Sigmoid colon (tissue), 7 donors: ENCODE data around the gene GLRA3. TPM values are rescaled to one million over a fixed set of nuclear protein-coding genes. Genes with fewer than 3 reads are reported as not detected.

Experiments
- DNase-seq: peaks from one replicate; pipeline ENCODE4 v3.0.0-alpha.2; 2019
- H3K27ac ChIP-seq, 4 donors: fragments of 200-600 bp; sonication (generic); one replicate each; pipeline ENCODE4 v1.5.1; 2016 to 2019; ENCODE audit warnings: mild to moderate bottlenecking in 1 of 4
- H3K27me3 ChIP-seq, 3 donors: fragments of 200-600 bp; sonication (generic); one replicate each; pipeline ENCODE4 v1.5.1; 2019; ENCODE audit warnings: mild to moderate bottlenecking in 1 of 3
- H3K36me3 ChIP-seq, 4 donors: fragments of 200-600 bp; sonication (generic); one replicate each; pipeline ENCODE4 v1.5.1; 2016 to 2019
- H3K4me1 ChIP-seq, 4 donors: fragments of 200-600 bp; sonication (generic); one replicate each; pipeline ENCODE4 v1.5.1; 2017 to 2019
- H3K4me3 ChIP-seq, 4 donors: fragments of 200-600 bp; sonication (generic); one replicate each; pipeline ENCODE4 v1.5.1; 2017 to 2019; ENCODE audit warnings: mild to moderate bottlenecking in 2 of 4, moderate library complexity in 1 of 4
- H3K9me3 ChIP-seq, 4 donors: fragments of 200-600 bp in 3 of 4; sonication (generic) in 3 of 4; one replicate each; pipeline versions ENCODE4 v1.5.1 to v1.6.1; 2013 to 2019
- EP300 ChIP-seq, 4 donors: sonication (generic); formaldehyde crosslinking; IDR thresholded peaks; one replicate each; pipeline ENCODE4 v1.6.1; 2017; ENCODE audit warnings: antibody characterized with exemption in 4 of 4
- POLR2A ChIP-seq, 2 donors: fragments of 450-650 bp; IDR thresholded peaks; one replicate each; pipeline ENCODE4 v1.6.1; 2016; ENCODE audit warnings: antibody characterized with exemption in 2 of 2, mild to moderate bottlenecking in 2 of 2, moderate library complexity in 2 of 2
- POLR2AphosphoS5 ChIP-seq, 4 donors: sonication (generic); formaldehyde crosslinking; IDR thresholded peaks; one replicate each; pipeline ENCODE4 v1.6.1; 2017; ENCODE audit warnings: antibody characterized with exemption in 4 of 4
- WGBS, 2 donors: extraction: QIAGEN DNeasy Blood & Tissue Kit; methylation state at CpG; one replicate each; pipeline ENCODE4 v1.1.7; 2013; 5-methylcytosine and 5-hydroxymethylcytosine counted together
- intact Hi-C: fragments of 100-400 bp; cut with DNase I; formaldehyde crosslinking; loops from one replicate; pipeline ENCODE4 v1.15.1; 2023
- polyA plus RNA-seq, 3 donors: library from polyadenylated mRNA; stranded (reverse); fragments of 200-250 nt; gene quantifications; one replicate each; pipeline ENCODE4 v1.2.3, GENCODE V29; 2013
- total RNA-seq, 4 donors: library from RNA; depleted of rRNA; stranded (reverse); fragments of >200 nt; gene quantifications; one replicate each; pipeline ENCODE4 v1.1.0, GENCODE V29; 2016
- TF ChIP-seq, protein P1 (sequence below), 4 experiments: fragments of 450-650 bp in 3 of 4; fragments of 200-600 bp in 1 of 4; IDR thresholded peaks; one replicate each; pipeline ENCODE4 v1.5.1; 2016 to 2019; ENCODE audit warnings: antibody characterized with exemption in 4 of 4, mild to moderate bottlenecking in 3 of 4, moderate library complexity in 2 of 4
- donor health status: healthy with polysubstance abuse.
- donor health status: Bipolar disorder and iron deficiency.
- donor health status: healthy.

The GLRA3 gene
- total and polyA plus RNA-seq, 7 donors, result under 0.01 to 0.33 (median 0.04) TPM; not detected in 2

DNA sequence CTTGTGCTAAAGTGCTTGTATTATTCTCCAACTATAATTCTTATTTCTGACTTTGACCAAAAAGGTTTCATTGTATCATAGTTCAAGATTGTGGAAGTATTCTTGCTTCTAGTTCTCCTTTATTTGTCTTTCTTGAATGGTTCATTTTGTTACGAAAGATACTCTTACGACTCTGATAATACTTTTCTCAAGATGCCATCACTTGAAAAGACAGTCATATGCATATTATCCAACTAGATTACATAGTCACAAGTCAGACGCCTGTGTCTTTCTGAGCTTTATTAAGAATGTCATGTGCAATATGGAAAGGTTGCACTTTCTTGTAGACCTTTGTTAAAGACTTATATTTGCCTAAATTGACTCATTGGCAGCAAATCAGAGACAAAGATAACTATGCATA is 235.3 kb downstream of the GLRA3 start:
- H3K4me1 ChIP-seq, result peaks cover 0 to 11% (median 3%) of the 10 kb centered on the region in 4 donors
- H3K27ac ChIP-seq, result no peak overlapping the region
- TF ChIP-seq POLR2AphosphoS5 (IDR thresholded peaks at IDR 0.05) (no peak), EP300 (IDR thresholded peaks at IDR 0.05) (no peak), POLR2A (IDR thresholded peaks at IDR 0.05) (no peak)
- TF ChIP-seq, protein P1, sequence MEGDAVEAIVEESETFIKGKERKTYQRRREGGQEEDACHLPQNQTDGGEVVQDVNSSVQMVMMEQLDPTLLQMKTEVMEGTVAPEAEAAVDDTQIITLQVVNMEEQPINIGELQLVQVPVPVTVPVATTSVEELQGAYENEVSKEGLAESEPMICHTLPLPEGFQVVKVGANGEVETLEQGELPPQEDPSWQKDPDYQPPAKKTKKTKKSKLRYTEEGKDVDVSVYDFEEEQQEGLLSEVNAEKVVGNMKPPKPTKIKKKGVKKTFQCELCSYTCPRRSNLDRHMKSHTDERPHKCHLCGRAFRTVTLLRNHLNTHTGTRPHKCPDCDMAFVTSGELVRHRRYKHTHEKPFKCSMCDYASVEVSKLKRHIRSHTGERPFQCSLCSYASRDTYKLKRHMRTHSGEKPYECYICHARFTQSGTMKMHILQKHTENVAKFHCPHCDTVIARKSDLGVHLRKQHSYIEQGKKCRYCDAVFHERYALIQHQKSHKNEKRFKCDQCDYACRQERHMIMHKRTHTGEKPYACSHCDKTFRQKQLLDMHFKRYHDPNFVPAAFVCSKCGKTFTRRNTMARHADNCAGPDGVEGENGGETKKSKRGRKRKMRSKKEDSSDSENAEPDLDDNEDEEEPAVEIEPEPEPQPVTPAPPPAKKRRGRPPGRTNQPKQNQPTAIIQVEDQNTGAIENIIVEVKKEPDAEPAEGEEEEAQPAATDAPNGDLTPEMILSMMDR (IDR thresholded peaks at IDR 0.05), result no peak
- no peaks in the 10 kb centered on the region for H3K27me3 ChIP-seq
- intact Hi-C loops, result no loop called here
- 88 to 93% methylated on average over 3 of the region's 3 CpGs for whole genome bisulfite sequencing, 2 donors
- no peaks in the 10 kb centered on the region for H3K36me3 ChIP-seq
- no peak overlapping the region for H3K4me3 ChIP-seq
- DNase-seq, result no peak
- H3K9me3 ChIP-seq, result no peaks in the 10 kb centered on the region

DNA sequence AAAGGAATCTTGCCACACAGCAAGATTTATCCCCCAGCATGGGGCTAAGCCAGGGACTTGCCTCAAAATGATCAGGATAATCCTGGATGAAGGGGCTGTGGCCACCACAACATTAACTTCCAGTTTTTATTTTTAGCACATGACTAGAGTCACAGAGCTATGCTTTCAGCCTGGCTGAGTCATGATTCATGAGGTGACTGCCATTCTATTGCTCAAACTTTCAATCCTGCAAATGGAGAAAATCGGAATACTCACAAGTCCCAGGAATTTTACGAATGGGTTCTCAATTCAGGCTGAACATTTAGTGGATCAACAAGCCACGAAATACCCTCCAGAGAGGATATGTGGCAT is 236.1 kb downstream of the GLRA3 start:
- H3K4me1 ChIP-seq, result peaks cover 0 to 6% (median 3%) of the 10 kb centered on the region in 4 donors
- no peaks in the 10 kb centered on the region for H3K36me3 ChIP-seq
- no peaks in the 10 kb centered on the region for H3K27me3 ChIP-seq
- H3K9me3 ChIP-seq, result no peaks in the 10 kb centered on the region
- no peak overlapping the region for H3K27ac ChIP-seq
- TF ChIP-seq EP300 (IDR thresholded peaks at IDR 0.05), result no peak
- no peak for TF ChIP-seq POLR2A (IDR thresholded peaks at IDR 0.05)
- TF ChIP-seq POLR2AphosphoS5 (IDR thresholded peaks at IDR 0.05), result no peak
- TF ChIP-seq, protein P1 (IDR thresholded peaks at IDR 0.05), result no peak
- no peak for DNase-seq
- H3K4me3 ChIP-seq, result no peak overlapping the region
- intact Hi-C loops, result no loop called here
- 84% methylated on average over 3 of the region's 3 CpGs for WGBS, 2 donors

DNA sequence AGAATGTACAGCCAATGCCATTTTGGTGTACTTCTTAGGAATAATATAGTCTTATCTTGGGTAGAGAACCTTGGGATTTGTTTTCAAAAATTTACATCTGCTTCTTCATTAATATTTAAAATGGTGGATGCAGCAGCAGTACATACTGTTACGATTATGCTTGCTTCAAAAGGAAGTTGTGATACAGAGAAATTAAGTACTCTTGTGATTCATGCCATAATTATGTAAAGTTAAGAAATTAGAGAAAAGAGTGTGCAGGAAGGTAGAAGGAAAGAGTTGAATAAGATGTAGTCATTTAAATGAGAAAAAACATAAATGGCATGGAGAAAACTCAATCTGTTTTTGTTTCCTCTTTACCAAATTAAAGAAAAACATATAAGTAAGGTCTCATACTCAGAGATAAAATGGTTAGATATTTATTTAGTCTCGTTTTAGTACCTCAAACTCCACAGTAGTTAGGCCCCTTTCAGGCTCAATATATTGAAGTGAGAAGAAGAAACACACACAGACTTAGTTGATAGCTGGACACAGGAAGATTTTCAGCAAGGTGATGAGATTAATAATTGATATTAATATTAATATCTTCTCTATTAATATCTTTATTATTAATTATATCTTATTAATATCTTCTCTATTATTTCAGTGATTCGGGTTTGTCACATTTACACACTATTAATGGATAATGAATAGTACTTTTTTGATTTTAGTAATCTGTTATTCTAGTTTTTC is 236.6 kb downstream of the GLRA3 start:
- Histone ChIP-seq H3K4me3 (no peak overlapping the region), H3K27me3 (no peaks in the 10 kb centered on the region), H3K9me3 (no peaks in the 10 kb centered on the region), H3K27ac (no peak overlapping the region), H3K4me1 (peaks cover 0 to 5% (median 2%) of the 10 kb centered on the region in 4 donors), H3K36me3 (no peaks in the 10 kb centered on the region)
- DNase-seq, result no peak
- intact Hi-C loops, result no loop called here
- TF ChIP-seq EP300 (IDR thresholded peaks at IDR 0.05) (no peak), POLR2A (IDR thresholded peaks at IDR 0.05) (no peak), POLR2AphosphoS5 (IDR thresholded peaks at IDR 0.05) (no peak)
- TF ChIP-seq, protein P1 (IDR thresholded peaks at IDR 0.05), result no peak
- 77 to 86% methylated on average over 3 of the region's 3 CpGs for WGBS, 2 donors

DNA sequence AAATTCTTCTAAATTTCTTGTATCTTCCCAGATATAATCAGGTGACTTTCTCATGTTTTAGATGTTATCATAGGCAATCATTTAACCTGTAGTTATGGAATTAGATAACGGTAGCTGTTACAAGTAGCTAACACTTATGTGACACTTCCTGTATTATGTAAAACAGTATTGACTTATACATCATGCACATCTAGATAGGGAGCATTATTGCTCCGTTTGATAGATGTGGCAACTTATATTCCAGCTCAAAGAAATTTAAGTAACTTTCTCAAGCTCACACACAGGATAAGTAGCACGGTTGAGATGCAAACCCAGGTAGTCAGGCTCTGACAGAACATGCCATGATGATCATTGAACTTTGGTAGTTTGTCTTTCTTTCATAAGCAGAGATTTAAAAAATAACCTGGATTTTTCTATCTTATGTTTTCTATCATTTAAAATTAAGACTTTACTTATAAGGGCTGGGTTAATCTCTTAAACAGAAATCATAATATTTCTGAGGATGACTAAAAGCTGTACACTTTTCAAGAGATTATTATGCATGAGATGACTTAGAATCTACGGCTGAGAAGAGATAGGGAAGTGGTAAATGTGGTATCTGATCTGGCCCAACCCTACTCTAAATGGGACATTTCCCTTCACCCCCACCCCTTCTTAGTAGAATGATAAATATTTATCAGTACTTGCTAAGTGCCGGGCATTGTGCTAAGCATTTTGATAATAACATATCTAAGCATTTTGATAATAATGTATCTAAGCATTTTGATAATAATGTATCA is 237.6 kb downstream of the GLRA3 start:
- H3K36me3 ChIP-seq, result no peaks in the 10 kb centered on the region
- 34 to 61% methylated on average over 5 of the region's 5 CpGs for WGBS, 2 donors
- H3K27ac ChIP-seq, result no peak overlapping the region
- H3K9me3 ChIP-seq, result no peaks in the 10 kb centered on the region
- DNase-seq, result no peak
- intact Hi-C loops, result no loop called here
- TF ChIP-seq POLR2A (IDR thresholded peaks at IDR 0.05) (no peak), POLR2AphosphoS5 (IDR thresholded peaks at IDR 0.05) (no peak), EP300 (IDR thresholded peaks at IDR 0.05) (no peak)
- TF ChIP-seq, protein P1 (IDR thresholded peaks at IDR 0.05), result no peak
- peaks cover 0 to 5% (median 2%) of the 10 kb centered on the region in 4 donors for H3K4me1 ChIP-seq
- H3K4me3 ChIP-seq, result no peak overlapping the region
- H3K27me3 ChIP-seq, result no peaks in the 10 kb centered on the region
